ENCODE data around the gene OSMR.

DNA sequence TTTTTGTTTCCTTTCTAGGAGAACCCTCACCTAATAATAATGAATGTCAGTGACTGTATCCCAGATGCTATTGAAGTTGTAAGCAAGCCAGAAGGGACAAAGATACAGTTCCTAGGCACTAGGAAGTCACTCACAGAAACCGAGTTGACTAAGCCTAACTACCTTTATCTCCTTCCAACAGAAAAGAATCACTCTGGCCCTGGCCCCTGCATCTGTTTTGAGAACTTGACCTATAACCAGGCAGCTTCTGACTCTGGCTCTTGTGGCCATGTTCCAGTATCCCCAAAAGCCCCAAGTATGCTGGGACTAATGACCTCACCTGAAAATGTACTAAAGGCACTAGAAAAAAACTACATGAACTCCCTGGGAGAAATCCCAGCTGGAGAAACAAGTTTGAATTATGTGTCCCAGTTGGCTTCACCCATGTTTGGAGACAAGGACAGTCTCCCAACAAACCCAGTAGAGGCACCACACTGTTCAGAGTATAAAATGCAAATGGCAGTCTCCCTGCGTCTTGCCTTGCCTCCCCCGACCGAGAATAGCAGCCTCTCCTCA lies 87.1 kb downstream of the OSMR start:
- TF ChIP-seq, protein P1, sequence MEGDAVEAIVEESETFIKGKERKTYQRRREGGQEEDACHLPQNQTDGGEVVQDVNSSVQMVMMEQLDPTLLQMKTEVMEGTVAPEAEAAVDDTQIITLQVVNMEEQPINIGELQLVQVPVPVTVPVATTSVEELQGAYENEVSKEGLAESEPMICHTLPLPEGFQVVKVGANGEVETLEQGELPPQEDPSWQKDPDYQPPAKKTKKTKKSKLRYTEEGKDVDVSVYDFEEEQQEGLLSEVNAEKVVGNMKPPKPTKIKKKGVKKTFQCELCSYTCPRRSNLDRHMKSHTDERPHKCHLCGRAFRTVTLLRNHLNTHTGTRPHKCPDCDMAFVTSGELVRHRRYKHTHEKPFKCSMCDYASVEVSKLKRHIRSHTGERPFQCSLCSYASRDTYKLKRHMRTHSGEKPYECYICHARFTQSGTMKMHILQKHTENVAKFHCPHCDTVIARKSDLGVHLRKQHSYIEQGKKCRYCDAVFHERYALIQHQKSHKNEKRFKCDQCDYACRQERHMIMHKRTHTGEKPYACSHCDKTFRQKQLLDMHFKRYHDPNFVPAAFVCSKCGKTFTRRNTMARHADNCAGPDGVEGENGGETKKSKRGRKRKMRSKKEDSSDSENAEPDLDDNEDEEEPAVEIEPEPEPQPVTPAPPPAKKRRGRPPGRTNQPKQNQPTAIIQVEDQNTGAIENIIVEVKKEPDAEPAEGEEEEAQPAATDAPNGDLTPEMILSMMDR (IDR thresholded peaks at IDR 0.05) = no peak
- TF ChIP-seq, protein P2, sequence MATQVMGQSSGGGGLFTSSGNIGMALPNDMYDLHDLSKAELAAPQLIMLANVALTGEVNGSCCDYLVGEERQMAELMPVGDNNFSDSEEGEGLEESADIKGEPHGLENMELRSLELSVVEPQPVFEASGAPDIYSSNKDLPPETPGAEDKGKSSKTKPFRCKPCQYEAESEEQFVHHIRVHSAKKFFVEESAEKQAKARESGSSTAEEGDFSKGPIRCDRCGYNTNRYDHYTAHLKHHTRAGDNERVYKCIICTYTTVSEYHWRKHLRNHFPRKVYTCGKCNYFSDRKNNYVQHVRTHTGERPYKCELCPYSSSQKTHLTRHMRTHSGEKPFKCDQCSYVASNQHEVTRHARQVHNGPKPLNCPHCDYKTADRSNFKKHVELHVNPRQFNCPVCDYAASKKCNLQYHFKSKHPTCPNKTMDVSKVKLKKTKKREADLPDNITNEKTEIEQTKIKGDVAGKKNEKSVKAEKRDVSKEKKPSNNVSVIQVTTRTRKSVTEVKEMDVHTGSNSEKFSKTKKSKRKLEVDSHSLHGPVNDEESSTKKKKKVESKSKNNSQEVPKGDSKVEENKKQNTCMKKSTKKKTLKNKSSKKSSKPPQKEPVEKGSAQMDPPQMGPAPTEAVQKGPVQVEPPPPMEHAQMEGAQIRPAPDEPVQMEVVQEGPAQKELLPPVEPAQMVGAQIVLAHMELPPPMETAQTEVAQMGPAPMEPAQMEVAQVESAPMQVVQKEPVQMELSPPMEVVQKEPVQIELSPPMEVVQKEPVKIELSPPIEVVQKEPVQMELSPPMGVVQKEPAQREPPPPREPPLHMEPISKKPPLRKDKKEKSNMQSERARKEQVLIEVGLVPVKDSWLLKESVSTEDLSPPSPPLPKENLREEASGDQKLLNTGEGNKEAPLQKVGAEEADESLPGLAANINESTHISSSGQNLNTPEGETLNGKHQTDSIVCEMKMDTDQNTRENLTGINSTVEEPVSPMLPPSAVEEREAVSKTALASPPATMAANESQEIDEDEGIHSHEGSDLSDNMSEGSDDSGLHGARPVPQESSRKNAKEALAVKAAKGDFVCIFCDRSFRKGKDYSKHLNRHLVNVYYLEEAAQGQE (IDR thresholded peaks at IDR 0.05; ENCODE audit: insufficient read depth in 1 of 2, low read depth in 2 of 2, low read length in 1 of 2) = no peak
- no peak for TF ChIP-seq POLR2AphosphoS5 (IDR thresholded peaks at IDR 0.05; ENCODE audit: low read depth, low read length)
- no peak for TF ChIP-seq SIN3A (IDR thresholded peaks at IDR 0.05; ENCODE audit: borderline replicate concordance, insufficient read depth, low read depth, low read length)
